ENCODE results near the gene GPR62. TPM values are rescaled to one million over a fixed set of nuclear protein-coding genes. Genes with fewer than 3 reads are reported as not detected.

GPR62 gene
- total RNA-seq, 2 experiments from 2014 or later, result not detected

- Histone ChIP-seq H3K4me1 (ENCODE audit: insufficient read depth, low read length, poor library complexity, severe bottlenecking) (peaks cover 9% of the 10 kb centered on the region), H2AFZ (ENCODE audit: low read length) (no peak overlapping the region), H3K9me2 (ENCODE audit: insufficient read depth, low read length) (no peaks in the 10 kb centered on the region), H3K79me2 (ENCODE audit: insufficient read depth, low read depth, low read length) (no peaks in the 10 kb centered on the region), H3K27ac (ENCODE audit: low read depth, low read length, poor library complexity, severe bottlenecking) (no peak overlapping the region), H3K4me2 (ENCODE audit: low read length) (no peak overlapping the region), H3K9me3 (ENCODE audit: low read length) (no peaks in the 10 kb centered on the region), H3K36me3 (ENCODE audit: insufficient read depth, low read length) (no peaks in the 10 kb centered on the region), H4K20me1 (ENCODE audit: insufficient read depth, low read length) (no peaks in the 10 kb centered on the region), H3K4me3 (ENCODE audit: low read depth, low read length, poor library complexity, severe bottlenecking) (no peak overlapping the region)
- CTCF ChIA-PET (ENCODE audit: unreplicated experiment), result interaction anchor here (0.6 kb wide), 1 partner anchor 177 kb away, joined by 3 read pairs; no protein-coding TSS in a partner anchor
- POLR2A ChIA-PET, result interaction anchor here (0.5 kb wide), 1 partner anchor 723 kb away, joined by 3 read pairs; no protein-coding TSS in a partner anchor
- TF ChIP-seq CTCF (conservative IDR thresholded peaks at IDR 0.05; ENCODE audit: low read length) (no peak), EZH2phosphoT487 (IDR thresholded peaks at IDR 0.05; ENCODE audit: borderline replicate concordance, low read depth, low read length) (no peak)
- no TSS peak for BruUV-seq (replicated peaks)
- no peak for DNase-seq (ENCODE audit: low spot score)
- intact Hi-C loops (cut with micrococcal nuclease; ENCODE audit: unreplicated experiment), result no loop called here
Observed at GRCh38 chr3:52006820-52007133, 51.6 kb downstream of the GPR62 start.

Small RNAs within 50 kb of the gene (small RNA-seq; reads per million reads assigned to genes)
- gene AC115284.1, result not detected

Other genes with a start within 250 kb of the GPR62 start
- gene GRM2, start 248.3 kb upstream of the GPR62 start, total RNA-seq (2014; rRNA removed; shearing (Covaris generic)), result 0.06 and 0.28 TPM in 2 replicates
- gene GRM2, start 248.3 kb upstream of the GPR62 start, total RNA-seq (2022), result 0.11 and 0.29 TPM in 2 replicates
- not detected in 2 replicates for gene IQCF6, start 176.1 kb upstream of the GPR62 start, total RNA-seq (2014; rRNA removed; shearing (Covaris generic))
- gene IQCF6, start 176.1 kb upstream of the GPR62 start, total RNA-seq (2022), result not detected in 2 replicates
- not detected in 2 replicates for gene IQCF2, start 93.8 kb upstream of the GPR62 start, total RNA-seq (2014; rRNA removed; shearing (Covaris generic))
- gene IQCF2, start 93.8 kb upstream of the GPR62 start, total RNA-seq (2022), result not detected in 2 replicates
- gene IQCF5, start 79.8 kb upstream of the GPR62 start, total RNA-seq (2014; rRNA removed; shearing (Covaris generic)), result not detected in 2 replicates
- gene IQCF5, start 79.8 kb upstream of the GPR62 start, total RNA-seq (2022), result not detected in 2 replicates
- gene IQCF1, start 52.0 kb upstream of the GPR62 start, total RNA-seq (2014; rRNA removed; shearing (Covaris generic)), result not detected in 2 replicates
- not detected in 2 replicates for gene IQCF1, start 52.0 kb upstream of the GPR62 start, total RNA-seq (2022)
- gene RRP9, start 13.5 kb upstream of the GPR62 start, total RNA-seq (2014; rRNA removed; shearing (Covaris generic)), result 36.9 and 41.1 TPM in 2 replicates
- 26.5 and 34.4 TPM in 2 replicates for gene RRP9, start 13.5 kb upstream of the GPR62 start, total RNA-seq (2022)
- gene PARP3, start 13.0 kb upstream of the GPR62 start, total RNA-seq (2014; rRNA removed; shearing (Covaris generic)), result 8.1 and 11.9 TPM in 2 replicates
- gene PARP3, start 13.0 kb upstream of the GPR62 start, total RNA-seq (2022), result 11.0 and 12.0 TPM in 2 replicates
- gene PCBP4, start 12.1 kb downstream of the GPR62 start, total RNA-seq (2014; rRNA removed; shearing (Covaris generic)), result 1.4 and 2.0 TPM in 2 replicates
- gene PCBP4, start 12.1 kb downstream of the GPR62 start, total RNA-seq (2022), result 12.5 and 14.4 TPM in 2 replicates
- gene ABHD14B, start 18.7 kb downstream of the GPR62 start, total RNA-seq (2014; rRNA removed; shearing (Covaris generic)), result 11.3 and 16.1 TPM in 2 replicates
- gene ABHD14B, start 18.7 kb downstream of the GPR62 start, total RNA-seq (2022), result 40.1 and 41.4 TPM in 2 replicates
- gene ABHD14A, start 19.7 kb downstream of the GPR62 start, total RNA-seq (2014; rRNA removed; shearing (Covaris generic)), result 3.7 and 7.5 TPM in 2 replicates
- gene ABHD14A, start 19.7 kb downstream of the GPR62 start, total RNA-seq (2022), result 8.9 and 10.5 TPM in 2 replicates
- gene ACY1, start 28.2 kb downstream of the GPR62 start, total RNA-seq (2014; rRNA removed; shearing (Covaris generic)), result 0.54 and 3.3 TPM in 2 replicates
- 4.0 and 5.6 TPM in 2 replicates for gene ACY1, start 28.2 kb downstream of the GPR62 start, total RNA-seq (2022)
- 1,739 and 1,781 TPM in 2 replicates for gene RPL29, start 40.5 kb downstream of the GPR62 start, total RNA-seq (2014; rRNA removed; shearing (Covaris generic))
- 1,513 and 1,535 TPM in 2 replicates for gene RPL29, start 40.5 kb downstream of the GPR62 start, total RNA-seq (2022)
- gene DUSP7, start 101.2 kb downstream of the GPR62 start, total RNA-seq (2014; rRNA removed; shearing (Covaris generic)), result 8.4 and 11.4 TPM in 2 replicates
- gene DUSP7, start 101.2 kb downstream of the GPR62 start, total RNA-seq (2022), result 13.5 and 14.4 TPM in 2 replicates
- gene POC1A, start 199.0 kb downstream of the GPR62 start, total RNA-seq (2014; rRNA removed; shearing (Covaris generic)), result 34.5 and 40.0 TPM in 2 replicates
- gene POC1A, start 199.0 kb downstream of the GPR62 start, total RNA-seq (2022), result 41.0 and 46.2 TPM in 2 replicates
- gene ALAS1, start 242.8 kb downstream of the GPR62 start, total RNA-seq (2014; rRNA removed; shearing (Covaris generic)), result 24.5 and 34.4 TPM in 2 replicates
- gene ALAS1, start 242.8 kb downstream of the GPR62 start, total RNA-seq (2022), result 43.3 and 43.6 TPM in 2 replicates

Data from OCI-LY7 (cell line).